HG03159 (cell line): Measurements from ENCODE around the gene HPS6.
"Not testable (repeated sequence)": the region's sequence is repeated elsewhere in the genome, so short reads cannot be mapped to it uniquely, and the experiment has no call there.

Source experiments
- ATAC-seq: cut with Tn5 transposase; IDR thresholded peaks from one replicate; pipeline ENCODE4 v1.9.1; 2021; ENCODE audit warnings: mild to moderate bottlenecking, moderate library complexity; ENCODE audit not compliant: unreplicated experiment

The HPS6 gene

DNA sequence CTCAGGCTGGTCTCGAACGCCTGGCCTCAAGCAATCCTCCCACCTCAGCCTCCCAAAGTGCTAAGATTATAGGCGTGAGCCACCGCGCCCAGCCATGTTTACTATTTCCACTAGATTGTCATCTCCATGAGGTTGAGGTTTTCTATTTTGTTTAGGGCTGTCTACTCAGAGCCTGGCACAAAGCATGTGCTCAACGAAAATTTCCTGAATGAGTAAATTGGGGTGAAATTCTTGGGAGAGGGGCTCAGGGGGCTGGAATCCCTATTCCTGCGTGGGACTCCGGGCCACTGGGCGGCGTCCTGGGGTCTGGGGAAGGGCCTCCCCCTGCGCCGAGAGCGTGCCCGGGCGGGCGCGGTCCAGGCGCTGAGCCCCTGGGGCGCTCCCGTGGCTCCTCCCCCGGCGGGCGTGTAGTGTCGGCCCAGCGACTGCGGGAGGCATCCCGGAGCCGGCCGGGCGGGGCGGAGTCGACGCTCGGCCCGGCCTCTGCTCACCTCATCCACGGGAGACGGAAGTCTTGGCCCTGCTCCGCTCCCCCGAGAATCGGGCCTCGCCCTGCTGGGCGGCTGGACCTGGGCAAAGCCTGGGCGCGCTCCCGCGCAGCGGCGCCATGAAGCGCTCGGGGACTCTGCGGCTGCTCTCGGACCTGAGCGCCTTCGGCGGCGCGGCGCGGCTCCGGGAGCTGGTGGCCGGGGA lies at the start of gene HPS6:
TSS of gene HPS6 (plus strand) at position 482 of the 693 bp plus-strand sequence. CDS start at position 608, 126 bp downstream.
- ATAC-seq = peak; percentile 90

DNA sequence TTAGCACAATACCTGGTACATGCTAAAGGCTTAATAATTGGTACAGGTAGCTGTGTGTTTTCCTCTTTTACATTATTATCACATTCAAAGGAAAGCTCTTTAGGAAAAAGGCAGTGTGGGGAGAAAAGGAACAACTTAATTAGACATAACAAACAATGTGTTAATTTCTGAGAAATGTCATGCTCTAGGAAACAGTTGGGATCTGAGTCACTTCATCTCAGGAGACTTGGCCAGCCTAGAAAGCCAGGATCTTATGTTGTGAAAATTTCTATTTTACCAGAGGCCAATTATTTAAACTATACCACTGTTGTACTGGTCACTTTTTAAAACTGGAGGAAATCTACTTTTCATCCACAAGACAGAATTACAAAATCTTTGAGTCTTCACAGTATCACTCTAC lies 48.7 kb upstream of the HPS6 start:
- no peak for ATAC-seq

DNA sequence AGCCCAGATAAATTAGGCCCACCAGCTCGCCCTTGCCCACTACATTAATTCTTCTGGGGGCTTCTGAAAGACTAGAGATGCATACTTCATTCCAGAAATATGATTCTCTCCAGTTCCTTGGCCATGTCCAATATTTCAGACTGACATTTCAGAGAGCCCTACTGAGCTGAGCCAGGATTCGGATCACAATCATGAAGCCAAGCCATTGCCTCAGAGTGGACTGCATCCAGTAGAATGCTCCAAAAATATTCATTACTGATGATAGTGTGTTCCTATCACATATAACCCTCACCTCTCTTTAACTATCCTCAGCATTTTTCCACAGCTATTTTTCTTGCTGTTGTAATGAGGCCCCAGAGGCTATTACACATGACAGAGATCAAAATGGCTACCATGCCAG lies 47.9 kb upstream of the HPS6 start:
- ATAC-seq = no peak

DNA sequence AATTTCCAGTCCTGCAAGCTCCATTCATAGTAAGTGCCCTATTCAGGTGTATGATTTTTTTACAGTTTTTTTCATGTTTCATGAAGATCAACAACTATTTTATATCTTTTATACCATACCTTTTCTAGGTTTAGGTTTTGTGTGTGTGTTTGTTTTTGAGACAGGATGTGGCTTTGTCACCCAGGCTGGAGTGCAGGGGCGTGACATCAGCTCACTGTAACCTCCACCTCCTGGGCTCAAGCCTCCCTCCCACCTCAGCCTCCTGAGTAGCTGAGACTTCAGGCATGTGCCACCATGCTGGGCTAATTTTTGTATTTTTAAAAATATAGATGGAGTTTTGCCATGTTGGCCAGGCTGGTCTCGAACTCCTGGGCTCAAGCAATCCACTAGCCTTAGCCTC lies 44.2 kb upstream of the HPS6 start:
- no peak for ATAC-seq

DNA sequence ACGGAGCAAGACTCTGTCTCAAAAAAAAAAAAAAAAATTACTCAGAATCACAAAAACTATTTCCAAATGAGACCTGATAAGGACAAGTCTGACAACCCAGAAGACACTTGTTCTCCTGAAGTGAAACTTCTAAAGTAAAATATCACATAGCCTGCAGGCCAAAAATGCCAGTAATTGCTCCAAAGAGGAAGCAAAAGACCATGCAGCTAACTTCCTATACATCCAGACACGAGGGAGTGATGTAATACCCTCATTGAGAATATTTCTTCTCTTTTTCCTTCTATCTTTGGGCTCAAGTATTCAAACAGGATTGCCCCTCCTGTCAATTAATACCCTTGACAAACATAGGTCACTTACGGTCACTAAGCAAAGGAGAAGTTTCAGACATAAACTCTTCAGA lies 40.4 kb upstream of the HPS6 start:
- no peak for ATAC-seq

DNA sequence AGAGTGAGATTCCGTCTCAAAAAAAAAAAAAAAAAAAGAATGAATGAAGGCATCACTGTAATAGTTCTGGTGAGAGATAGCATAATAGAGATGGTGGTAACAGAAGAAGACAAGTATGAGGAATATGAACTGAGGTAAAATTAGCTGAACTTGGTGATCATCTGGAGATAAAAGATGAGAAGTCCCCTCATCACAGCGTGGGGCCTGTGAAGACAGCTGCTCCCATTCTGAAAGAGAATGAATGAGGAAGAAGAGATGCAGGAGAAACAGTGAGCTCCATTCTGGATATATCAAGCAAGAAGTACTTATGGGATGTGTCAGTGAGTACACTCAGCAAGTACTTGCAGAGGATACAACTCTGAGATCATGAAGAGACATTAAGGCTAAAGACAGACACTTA lies 37.9 kb upstream of the HPS6 start:
- no peak for ATAC-seq

DNA sequence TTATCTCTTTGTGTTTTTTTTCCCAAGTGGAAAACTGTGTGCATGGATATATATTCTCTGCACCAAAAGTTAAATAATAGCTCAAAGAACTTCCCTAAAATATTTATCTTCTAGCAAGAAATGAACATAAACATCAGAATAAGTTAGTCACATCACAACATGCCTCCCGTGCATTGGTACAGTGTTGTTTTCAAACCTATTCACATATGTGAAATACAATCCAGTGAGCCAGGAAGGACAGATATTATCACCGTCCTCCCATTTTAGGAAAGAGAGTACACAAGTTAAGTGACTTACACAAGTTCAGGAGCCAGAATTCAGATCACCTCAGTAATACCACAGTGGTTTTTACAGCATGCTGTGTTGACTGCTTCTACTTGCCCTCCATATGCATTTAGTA lies 31.4 kb upstream of the HPS6 start:
- ATAC-seq = no peak

DNA sequence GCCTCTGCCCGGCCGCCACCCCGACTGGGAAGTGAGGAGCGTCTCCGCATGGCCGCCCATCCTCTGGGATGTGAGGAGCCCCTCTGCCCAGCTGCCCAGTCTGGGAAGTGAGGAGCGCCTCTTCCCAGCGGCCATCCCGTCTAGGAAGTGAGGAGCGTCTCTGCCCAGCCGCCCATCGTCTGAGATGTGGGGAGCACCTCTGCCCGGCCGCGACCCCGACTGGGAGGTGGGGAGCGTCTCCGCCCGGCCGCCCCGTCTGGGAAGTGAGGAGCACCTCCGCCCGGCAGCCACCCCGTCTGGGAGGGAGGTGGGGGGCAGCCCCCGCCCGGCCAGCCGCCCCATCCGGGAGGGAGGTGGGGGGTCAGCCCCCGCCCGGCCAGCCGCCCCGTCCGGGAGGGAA lies 29.3 kb upstream of the HPS6 start:
- ATAC-seq = not testable (repeated sequence)

DNA sequence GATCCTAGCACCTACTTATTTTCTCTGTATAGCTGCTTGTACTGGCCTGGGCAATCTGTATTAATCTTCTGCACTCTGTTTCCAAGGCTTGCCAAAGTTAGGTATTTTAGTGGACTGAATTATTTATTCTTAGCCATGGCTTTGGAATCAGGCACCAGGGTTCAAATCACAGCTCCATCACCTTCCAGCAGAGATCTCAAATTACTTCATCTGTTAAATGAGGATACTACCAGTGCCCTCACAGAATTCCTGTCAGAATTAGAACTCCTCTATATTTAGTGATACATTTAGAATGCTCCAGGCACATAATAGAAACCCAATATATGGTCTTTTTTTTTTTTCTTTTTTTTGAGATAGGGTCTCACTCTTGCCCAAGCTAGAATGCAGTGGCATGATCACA lies 26.7 kb upstream of the HPS6 start:
- ATAC-seq = no peak

DNA sequence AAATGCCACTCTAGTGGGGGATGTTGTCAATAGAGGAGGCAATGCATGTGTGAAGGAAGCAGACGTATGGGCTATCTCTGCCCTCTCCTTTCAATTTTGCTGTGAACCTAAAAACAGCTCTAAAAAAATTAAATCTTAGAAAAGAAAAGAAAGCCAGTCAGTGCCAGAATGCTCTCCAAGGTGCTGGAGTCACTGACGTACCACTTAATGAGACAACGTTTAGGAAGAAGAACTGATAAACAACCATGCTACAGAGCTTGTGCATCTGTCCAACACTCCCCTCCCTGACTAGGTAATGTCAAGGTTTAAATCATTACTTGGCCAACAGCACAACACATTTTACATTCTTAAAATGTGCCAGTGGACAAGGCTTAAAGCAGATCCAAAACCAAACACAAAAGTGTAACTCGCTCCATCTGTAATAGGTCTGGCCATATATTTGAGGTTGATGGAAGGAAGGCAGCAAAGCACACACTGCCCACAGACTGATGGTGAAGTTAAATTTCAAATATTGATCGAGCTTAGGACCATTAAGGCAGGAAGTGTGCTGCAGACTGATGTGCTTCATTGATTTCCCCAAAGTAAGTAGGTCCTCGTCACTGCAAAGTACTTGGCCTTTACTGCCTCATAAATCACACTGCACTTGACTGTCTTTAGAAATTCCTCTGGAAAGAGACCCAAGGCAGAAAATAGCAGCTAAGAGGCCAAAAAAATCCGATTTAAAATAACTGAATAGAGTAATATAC lies 24.7 kb upstream of the HPS6 start:
- no peak for ATAC-seq

DNA sequence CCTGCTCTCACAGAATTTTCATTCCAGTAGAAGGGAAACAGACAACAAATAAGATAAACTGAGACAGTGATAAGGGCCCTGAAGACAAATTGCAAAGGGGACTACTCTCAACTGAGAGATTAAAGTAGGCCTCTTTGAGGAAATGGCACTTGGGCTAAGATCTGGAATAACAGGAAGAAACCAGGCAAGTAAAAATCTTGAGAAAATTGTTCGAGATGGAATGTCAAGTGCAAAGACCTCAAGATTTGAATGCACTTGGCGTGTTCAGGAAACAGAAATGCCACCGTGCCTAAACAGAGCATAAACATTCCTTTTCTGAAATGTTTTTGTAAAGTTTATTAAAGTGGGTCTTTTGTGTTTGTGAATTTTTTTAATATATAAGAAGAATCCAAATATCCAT lies 19.9 kb upstream of the HPS6 start:
- no peak for ATAC-seq

DNA sequence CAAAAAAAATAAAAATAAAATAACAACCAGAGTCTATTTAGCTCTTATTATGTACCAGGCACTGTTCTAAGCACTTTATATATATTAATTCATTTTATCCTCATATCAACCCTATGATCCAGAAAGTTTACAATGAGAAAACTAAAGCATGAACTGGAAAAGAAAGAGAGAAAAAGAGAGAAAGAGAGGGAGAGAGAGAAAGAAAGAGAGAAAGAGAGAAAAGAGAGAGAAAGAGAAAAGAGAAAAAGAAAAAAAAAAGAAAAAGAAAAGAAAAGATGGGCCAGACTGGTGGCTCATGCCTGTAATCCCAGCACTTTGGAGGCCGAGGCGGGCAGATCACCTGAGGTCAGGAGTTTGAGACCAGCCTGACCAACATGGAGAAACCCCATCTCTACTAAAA lies 19.1 kb upstream of the HPS6 start:
- ATAC-seq = no peak

DNA sequence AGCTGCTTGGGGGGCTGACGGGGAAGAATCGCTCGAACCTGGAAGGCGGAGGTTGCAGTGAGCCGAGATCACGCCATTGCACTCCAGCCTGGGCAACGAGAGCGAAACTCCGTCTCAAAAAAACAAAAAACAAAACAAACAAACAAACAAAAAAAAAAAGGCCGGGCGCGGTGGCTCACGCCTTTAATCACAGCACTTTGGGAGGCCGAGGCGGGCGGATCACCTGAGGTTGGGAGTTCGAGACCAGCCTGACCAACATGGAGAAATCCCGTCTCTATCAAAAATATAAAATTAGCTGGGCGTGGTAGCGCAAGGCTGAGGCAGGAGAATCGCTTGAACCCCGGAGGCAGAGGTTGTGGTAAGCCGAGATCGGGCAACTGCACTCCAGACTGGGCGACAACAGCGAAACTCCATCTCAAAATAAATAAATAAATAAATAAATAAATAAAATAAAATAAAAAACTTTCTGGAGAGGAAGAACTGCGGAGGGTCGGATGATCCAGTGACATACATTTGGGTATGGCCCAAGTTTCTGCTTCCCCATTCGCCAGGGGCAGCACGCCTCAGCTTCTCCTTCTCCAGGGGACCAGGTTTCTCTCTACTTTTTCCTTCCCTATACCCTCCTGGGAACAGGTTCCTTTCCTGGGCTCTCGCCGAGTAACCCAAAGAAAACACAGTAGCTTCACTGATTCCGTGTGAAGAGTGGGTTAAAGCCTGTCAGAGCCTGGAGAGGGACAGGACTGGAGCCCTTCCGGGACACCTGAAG lies 10.1 kb upstream of the HPS6 start:
- ATAC-seq = not testable (repeated sequence)

DNA sequence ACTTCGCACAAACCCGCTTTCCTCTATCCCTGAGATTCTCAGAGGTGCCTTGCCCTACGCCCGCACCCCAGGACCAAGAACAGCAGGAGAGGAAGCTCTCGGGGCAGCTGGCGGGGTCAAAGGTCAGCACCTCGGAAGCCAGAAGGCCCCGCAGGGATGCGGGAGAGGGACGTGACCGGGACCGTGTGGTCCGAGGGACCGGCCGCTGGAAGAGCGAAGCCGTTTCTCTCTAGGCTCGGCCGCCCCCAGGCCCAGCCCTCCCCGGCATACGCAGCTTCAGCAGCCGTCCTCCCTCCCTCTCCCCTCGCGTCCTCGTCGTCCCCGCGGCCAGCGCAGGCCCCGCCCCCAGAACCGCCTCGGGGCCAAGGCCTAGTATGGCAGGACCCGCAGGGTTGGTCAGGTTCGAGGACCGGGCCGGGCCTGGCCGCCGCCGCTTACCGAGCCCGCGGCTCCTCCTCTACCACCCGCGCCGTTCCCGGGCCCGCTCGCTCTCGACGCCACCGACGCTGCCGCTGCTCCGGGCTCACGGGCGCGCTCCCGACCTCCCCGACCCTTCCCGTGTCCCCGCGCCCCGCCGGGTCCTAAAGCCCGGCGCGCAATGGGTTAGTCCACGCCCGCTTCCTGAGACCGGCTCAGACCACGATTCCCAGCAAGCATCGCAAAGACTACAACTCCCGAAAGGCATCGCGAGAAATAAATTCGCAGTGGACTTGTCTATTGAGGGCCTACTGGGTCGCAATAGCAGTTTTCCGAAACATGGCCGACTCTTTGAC lies 9.3 kb upstream of the HPS6 start, which contains the start of gene ARMH3:
TSS of gene ARMH3 (minus strand) at position 527 of the 773 bp plus-strand sequence. CDS start 16,059 bp downstream, outside the sequence.
- peak; percentile 96 for ATAC-seq

DNA sequence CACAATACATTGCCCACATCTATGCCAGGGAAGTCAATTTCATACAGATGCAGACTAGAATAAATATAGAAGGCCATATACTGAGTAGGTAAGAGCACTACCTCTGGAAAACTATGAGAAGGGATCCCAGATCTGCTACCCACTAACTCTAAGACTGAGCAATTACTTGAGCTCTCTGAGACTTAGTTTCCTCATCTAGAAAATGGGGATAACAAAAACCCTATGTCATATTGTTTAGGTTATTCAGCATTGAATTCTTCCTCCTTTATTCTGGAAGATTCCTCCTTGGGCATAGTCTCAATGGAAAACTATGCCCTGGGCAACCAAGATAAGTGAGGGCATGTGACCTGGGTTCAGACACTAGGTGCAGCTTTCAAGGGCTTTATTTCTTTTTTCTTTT lies 5.2 kb upstream of the HPS6 start:
- no peak for ATAC-seq

DNA sequence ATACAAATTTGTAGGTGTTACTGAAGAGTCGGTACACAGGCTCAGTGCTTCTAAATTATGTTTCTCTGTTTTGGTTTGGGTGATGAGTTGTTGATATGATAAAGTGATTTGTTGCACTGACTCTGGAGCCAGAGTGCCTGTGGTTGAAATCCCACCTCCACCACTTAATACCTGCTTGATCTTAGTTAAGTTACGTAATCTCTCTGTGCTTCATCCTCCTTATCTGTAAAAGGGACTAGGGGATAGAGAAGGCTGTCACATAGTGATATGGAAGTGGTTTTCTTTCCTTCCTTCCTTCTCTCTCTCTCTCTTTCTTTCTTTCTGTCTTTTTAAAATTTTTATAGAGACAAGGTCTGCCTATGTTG lies 664 bp upstream of the HPS6 start:
- ATAC-seq = no peak

DNA sequence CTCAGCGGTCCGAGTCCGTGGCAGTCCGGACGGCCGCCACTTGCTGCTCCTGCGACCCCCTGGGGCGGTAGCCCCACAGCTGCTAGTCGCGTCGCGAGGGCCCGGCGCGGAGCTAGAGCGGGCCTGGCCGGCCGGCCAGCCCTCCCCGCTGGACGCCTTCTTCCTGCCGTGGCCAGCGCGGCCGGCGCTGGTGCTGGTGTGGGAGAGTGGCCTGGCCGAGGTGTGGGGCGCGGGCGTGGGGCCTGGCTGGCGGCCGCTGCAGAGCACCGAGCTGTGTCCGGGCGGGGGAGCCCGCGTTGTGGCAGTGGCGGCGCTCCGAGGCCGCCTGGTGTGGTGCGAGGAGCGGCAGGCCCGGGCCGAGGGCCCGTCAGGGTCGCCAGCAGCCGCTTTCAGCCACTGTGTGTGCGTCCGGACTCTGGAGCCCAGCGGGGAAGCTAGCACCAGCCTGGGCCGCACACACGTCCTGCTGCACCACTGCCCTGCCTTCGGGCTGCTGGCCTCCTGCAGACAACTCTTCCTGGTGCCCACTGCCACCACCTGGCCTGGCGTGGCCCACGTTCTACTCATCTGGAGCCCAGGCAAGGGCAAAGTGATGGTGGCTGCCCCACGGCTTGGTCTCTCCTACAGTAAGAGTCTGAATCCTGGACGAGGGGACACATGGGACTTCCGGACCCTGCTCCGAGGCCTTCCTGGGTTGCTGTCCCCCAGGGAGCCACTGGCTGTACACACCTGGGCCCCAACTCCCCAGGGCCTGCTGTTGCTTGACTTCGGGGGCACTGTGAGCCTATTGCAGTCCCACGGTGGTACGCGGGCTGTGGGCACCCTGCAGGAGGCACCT lies 631 bp downstream of the HPS6 start:
- peak; percentile 28 for ATAC-seq

DNA sequence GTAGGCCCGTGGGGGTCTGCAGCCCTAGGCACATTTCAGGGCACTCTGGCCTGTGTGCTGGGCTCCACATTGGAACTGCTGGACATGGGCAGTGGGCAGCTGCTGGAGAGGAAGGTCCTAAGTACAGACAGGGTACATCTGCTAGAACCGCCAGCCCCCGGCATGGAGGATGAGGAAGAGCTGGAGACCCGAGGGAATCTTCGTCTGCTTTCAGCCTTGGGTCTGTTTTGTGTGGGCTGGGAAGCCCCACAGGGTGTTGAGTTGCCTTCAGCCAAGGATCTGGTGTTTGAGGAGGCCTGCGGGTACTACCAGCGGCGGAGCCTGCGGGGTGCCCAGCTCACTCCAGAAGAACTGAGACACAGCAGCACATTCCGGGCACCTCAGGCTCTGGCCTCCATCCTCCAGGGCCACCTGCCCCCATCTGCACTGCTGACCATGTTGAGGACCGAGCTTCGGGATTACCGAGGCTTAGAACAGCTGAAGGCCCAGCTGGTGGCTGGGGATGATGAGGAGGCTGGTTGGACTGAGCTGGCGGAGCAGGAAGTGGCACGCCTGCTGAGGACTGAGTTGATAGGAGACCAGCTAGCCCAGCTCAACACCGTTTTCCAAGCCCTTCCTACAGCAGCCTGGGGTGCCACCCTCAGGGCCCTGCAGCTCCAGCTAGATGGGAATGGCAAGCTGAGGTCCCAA lies 1.4 kb downstream of the HPS6 start:
- ATAC-seq = no peak

DNA sequence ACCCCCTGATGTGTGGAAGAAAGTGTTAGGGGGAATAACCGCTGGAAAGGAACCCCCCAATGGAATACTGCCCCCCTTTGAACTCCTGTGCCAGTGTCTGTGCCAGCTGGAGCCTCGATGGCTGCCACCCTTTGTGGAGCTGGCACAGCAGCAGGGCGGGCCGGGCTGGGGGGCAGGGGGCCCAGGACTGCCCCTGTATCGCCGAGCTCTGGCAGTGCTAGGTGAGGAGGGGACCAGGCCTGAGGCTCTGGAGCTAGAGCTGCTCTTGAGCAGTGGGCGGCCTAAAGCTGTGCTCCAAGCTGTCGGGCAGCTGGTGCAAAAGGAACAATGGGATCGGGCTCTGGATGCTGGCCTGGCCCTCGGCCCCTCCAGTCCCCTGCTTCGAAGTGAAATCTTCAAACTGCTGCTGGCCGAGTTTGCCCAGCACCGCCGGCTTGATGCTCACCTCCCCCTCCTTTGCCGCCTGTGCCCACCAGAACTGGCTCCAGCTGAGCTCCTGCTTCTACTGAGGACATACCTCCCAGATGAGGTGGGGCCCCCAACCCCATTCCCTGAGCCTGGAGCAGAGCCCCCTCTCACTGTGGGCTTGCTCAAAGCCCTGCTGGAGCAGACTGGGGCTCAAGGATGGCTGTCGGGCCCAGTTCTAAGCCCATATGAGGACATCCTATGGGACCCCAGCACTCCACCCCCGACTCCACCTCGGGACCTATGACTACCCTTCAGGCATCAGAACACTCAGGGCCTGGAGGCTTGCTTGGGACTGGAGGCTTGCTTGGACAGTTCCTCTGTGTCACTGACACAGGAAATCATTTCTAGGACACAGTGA lies 2.2 kb downstream of the HPS6 start:
- ATAC-seq = no peak
